Limb (tissue), 2 donors: ENCODE results near the gene RNF212.

Source experiments
- DNase-seq, 2 donors: peaks; one replicate each; pipeline ENCODE4 v3.0.0-alpha.2; 2016; ENCODE audit errors: extremely low spot score in 2 of 2

Gene RNF212

DNA sequence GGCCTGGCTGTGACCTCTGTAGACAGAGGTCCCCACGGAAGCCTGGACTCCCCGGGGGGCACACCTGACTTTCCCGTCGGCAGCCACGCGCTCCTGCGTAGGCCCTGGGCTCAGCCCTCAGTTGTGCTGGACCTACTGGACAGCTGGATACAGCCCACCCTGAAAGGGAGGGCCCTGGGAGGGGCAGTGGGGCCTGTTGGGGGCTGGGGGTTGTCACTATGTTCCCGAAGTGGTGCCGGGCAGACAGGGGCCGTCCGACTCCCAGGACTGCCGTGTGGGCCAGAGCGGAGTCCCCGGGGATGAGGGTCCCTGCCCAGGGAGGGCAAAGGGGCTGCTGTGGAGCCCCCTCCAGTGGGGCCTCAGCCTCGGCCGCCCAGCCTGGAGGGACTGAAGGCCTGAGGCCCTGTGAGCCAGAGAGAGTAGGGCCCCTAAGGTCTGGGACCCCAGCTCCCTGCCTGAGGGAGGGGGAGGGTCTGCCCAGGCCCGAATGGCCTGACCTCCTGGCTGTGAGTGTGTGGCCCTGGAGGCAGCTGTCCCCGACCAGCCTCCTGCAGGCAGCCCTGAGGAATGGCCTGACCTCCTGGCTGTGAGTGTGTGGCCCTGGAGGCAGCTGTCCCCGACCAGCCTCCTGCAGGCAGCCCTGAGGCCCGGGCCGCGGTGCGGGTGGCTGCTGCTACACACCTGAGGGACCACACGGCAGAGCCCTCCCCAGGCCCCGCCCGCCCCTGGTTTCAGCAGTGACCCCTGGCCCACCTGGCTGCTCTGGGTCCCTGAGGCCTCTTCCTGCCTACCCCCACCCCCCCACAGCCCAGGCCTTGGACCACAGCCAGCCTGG is 76.2 kb downstream of the RNF212 start:
- DNase-seq: no peak

DNA sequence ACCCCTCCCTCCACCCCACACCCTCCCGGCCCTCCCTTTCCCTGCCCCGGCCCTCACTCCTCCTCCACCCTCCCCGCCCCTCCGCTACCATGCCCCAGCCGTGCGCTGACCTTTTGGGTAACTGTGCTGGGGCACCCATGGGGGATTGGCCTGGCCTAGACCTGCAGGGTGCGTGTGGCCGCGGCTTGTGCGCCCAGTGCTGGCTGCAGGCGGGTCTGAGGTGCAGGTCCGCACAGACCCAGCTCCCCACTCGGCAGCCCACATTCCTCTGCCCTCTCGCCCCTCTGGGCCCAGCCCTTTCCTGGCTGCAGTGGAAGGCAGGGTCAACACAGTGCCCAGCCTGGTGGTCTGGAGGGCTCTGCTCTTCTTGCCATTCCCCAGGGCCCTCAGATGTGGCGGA is 77.3 kb downstream of the RNF212 start:
- DNase-seq: no peak

DNA sequence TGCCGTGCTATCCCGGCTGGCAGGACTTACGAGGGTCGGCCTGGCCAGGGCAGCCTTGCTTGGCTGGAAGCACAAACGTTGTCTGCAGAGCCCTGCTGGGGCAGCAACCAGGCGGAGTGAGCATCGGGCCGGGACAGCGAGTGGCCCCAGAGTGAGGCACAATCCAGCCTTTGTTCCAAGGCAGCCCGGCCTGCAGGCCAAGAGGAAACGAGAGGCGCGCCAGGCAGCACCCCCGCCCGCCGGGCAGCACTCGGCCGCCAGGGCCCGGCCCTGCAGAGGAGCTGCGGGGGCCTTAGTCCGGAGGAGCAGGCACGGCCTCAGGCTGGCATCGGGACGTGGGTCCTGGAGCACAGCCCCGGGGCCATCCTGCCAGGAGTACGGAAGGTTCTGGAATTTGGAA is 77.9 kb downstream of the RNF212 start:
- no peak for DNase-seq

DNA sequence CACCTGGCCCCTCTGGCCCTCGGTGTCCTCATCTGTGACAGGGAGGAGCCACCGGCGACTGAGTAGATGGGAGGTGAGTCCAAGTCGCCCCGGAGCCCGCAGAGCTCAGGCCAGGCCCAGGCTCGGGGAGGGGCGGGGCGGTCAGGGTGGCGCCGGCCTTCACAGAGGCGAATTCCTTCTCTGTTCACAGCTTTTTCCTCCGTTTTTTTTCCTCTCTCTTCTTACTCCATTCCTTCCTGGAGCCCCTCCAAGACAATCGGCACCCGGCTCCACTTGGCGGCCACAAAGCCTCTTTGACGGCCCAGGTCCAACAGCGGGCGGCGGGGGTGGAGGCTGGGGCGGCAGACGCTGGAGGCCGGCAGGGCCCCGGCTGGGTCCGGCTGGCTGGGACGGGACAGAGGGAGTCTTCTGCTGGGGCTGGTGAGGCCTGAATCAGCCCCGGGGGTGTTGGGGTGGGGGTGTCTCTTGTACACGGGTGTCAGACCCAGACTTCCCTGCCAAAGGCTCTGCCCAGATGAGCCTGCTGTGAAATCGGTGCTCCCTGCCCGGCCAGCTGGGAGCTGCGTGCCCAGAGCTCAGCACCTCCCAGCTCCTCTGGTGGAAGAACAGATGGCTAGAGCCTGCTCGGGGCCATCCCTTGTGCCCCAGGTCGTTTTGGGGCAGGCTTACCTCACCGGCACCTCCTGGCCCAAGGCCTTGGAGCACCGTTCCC is 79.4 kb downstream of the RNF212 start:
- DNase-seq: peak; percentile 72 to 85

DNA sequence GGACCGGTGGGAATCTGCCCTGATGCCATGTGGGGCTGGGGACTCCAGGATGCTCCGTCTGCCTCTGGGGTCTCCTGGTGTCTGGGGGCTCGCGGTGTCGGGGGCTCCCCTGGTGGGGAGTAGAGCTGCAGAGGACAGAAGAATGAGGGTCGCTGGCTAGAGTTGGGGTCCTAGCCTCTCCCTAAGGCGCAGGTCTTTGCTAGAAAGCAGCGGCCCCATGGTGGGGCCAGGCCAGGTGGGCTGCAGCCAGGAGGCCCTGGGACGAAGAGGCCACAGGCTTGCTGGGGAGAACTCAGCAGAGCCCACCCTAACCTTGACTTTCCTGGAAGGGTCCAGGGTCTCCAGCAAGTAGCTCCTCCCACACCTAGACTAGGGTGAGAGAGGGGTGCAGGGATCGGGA is 80.5 kb downstream of the RNF212 start:
- DNase-seq: no peak

DNA sequence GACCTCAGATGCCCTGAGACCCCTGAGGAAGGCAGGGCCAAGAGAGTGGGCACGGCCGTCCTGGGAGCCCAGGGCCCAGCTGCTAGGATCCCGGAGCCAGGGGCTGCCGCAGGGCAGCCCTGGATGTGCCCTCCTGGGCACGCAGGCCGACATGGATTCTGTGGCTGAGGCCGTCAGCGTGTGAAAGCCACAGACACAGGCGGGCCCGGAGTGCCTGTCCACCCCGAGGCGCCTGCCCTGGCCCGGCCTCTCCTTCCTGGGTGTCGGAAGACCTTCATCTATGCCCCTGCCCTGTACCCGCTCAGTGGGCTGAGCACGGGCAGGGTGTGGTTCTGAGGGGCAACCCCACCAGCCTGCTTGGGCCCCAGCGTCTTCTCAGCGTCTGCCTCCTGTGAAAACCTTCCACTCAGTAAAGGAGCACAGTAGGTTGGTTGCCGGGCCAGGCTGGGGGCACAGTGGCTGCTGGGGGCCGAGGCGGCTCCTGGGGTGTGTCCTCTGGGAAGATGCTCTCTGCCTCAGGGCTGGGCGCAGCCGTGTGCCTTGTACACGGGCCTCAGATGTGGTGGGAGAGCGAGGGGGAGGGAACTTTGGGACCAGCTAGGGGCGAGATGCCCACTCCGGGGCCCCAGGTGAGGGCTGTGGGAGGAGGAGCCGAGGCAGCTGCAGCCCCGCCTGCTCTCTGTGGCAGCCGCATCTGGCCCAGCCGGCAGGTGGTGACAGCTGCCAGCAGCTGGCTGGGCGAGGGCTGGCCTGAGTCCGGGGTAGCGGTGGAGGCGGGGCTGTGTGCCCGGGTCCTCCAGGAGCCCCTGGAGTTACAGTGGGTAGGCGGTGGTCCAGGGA is 81.2 kb downstream of the RNF212 start:
- DNase-seq: no peak

DNA sequence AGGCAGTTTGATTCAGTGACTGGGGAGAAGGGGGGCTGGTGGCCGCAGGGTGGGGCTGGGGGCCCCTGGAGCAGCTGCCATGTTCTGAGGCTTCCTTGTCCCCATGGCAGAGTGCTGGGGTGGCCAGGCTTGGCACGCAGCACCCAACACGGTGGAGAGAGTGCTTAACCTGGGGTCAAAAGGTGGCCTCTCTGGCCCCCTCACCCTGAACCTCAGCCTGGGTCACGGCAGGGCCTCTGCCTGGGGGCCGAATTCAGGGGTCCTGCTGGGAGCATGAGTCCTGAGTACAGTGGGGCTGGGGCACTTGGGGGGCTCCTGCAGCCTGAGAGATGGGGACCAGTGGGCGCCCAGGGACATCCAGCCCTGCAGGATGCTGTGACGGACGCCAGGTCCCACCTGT is 82.0 kb downstream of the RNF212 start:
- no peak for DNase-seq

DNA sequence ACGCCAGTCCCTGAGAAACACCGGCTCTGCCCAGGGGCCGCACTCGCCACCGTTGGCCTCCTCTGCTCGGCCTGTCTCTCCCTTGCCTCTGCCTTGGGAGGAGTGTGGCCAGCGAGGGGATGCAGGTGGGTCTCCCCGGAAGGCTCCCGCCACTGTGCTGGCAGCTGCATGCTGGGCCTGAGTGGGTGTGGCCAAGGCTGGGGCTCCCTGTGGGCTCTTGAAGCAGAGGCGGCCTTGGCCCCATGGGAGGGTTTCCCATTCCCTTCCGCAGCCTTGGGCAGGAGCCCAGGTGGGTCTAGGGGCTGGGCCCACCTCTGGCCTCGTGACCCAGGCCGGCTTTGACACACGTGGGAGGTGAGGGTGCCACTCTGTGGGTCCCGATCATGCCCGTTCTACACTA is 82.8 kb downstream of the RNF212 start:
- no peak for DNase-seq

DNA sequence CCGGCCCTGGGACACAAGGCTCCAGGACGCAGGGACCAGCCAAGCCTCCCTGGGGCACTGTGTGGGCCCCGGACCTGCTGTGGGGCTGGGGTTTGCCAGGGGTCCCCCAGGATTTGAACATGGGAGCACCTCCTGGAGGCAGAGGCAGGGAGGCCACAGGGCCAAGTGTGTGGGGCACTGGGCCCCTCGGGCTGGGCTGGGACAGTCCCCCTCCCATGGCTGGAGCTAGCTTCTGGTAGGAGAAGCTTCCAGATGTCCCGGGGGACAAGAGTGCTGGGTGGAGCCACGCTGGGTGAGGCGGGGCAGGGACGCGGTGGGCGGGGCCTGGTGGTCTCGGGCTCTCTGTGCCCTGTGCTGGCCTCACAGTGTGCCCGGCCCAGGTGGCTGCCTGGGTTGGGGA is 83.3 kb downstream of the RNF212 start:
- DNase-seq: no peak

DNA sequence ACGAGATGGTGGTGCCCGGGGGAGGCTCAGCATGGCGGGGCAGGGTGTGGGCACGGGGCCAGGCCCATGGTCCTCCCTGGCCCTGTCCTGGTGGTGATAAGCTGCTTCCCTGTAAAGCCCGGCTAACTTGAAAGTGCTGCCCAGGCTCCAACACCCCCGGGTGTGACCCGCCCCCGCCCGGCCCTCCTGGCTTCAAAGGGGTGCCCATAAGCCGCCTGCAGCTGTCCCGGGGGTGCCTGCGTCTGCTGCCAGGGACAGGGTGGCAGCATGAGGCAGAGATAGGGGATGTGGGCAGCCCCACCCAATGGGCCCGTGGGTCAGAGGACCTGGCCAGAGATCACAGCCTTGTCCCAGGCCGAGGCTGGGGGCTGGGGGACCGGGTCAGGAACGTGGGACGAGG is 83.8 kb downstream of the RNF212 start:
- no peak for DNase-seq

DNA sequence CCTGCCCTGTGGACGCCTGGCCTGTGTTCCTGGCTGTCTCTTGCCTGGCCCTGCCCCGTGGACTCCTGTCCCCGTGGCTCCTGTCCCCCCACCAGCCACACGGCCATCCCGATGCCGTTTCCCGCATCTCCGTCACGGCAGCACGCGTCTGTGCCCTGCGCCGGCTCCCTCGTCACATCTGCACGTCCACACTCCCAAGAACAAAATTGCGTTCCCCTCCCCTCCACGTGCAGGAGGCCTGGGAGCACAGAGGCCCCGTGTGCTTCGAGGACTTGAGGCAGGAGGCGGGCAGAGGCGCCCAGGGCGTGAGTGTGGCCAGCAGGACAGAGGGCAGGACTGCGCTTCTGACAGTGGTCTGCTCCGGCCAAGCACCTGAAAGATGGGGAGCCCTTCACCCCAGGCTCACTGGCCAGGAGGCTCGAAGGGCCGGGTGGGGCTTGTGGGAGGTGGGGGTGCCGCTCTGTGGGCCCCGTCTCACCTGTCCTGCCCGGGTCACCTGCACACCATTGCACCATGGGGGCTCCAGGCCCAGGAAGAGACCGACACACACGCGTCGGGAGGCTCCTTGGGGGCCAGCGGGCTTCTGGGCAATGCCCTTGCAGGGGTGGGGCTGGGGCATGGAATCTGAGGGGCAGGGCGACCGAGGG is 84.7 kb downstream of the RNF212 start:
- DNase-seq: no peak

DNA sequence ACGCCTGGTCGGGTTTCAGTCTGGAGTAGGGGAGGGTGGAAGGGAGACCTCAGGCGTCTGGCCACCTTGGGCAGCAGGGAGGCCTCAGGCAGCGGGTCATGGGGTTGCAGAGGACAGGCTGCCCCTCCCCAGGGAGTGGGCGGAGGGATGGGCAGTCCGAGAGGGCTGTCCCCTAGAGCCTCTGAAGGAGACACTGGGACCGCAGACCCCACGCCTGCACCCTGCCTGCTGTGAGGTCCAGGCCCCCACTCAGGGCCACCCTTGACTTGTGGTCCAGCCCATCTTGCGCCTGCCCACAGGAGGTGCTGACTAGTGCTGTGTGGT is 85.5 kb downstream of the RNF212 start:
- no peak for DNase-seq

DNA sequence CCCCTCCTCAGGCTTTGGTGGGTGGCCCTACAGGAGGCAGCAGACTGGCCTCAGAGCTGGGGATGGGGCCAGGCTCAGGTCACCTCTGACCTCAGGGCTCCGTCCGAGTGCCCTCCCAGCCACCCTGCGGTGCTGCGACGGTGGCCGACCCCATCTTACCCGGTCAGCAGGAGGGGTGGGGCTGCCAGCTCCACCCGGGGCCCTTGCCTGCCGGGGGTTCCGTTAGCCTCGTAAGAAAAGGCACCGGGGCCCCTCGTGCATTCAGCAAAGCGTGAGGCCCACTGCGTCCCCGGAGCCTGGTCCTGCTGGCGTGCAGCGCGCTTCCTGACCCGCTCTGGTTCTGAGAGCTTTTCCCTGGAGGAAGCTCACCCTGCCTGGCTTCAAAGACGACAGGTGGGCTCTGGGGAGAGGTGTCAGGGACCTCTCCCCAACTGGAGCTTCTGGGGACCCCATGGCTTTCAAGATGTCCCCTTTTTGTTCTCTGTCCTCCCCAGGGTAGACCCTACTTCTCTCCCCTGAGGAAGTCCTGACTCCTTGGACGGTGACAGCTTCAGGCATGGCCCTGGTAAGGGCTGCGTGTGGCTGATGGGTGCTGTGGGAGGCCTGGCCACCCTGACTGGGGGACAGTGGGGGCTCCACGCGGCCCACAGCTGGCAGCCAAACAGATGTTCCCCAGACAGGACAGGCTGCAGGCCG is 86.0 kb downstream of the RNF212 start:
- DNase-seq: no peak

DNA sequence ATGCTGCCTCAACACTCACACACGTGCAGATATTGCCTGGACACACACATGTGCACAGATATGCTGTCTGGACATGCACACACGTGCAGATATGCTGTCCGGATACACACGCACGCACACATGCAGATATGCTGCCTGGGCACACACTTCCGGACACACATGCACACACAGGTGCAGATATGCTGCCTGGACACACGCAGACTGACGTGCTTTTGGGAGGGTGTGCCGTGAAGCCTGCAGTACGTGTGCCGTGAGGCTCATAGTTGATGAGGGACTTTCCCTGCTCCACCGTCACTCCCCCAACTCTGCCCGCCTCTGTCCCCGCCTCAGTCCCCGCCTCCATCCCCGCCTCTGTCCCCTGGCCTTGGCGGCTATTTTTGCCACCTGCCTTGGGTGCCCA is 87.2 kb downstream of the RNF212 start:
- DNase-seq: no peak

DNA sequence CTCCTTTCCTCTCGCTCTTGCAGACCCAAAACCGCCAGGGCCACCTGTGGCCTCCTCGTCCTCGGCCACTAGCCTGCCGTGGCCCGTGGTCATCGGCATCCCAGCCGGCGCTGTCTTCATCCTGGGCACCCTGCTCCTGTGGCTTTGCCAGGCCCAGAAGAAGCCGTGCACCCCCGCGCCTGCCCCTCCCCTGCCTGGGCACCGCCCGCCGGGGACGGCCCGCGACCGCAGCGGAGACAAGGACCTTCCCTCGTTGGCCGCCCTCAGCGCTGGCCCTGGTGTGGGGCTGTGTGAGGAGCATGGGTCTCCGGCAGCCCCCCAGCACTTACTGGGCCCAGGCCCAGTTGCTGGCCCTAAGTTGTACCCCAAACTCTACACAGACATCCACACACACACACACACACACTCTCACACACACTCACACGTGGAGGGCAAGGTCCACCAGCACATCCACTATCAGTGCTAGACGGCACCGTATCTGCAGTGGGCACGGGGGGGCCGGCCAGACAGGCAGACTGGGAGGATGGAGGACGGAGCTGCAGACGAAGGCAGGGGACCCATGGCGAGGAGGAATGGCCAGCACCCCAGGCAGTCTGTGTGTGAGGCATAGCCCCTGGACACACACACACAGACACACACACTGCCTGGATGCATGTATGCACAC is 88.3 kb downstream of the RNF212 start:
- DNase-seq: no peak

DNA sequence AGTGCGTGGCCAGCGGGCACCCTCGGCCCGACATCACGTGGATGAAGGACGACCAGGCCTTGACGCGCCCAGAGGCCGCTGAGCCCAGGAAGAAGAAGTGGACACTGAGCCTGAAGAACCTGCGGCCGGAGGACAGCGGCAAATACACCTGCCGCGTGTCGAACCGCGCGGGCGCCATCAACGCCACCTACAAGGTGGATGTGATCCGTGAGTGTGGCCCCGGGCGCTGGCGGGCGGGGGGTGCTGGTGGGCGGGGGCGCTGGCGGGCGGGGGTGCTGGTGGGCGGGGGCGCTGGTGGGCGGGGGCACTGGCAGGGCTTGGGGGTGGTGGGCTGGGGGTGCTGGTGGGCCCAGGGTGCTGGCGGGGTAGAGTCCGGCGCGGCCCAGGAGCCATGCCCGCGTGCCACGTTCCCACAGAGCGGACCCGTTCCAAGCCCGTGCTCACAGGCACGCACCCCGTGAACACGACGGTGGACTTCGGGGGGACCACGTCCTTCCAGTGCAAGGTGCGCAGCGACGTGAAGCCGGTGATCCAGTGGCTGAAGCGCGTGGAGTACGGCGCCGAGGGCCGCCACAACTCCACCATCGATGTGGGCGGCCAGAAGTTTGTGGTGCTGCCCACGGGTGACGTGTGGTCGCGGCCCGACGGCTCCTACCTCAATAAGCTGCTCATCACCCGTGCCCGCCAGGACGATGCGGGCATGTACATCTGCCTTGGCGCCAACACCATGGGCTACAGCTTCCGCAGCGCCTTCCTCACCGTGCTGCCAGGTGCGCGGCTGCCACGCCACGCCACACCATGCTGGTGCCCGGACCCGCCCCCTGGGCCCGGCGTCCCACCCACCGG is 89.2 kb downstream of the RNF212 start:
- no peak for DNase-seq

DNA sequence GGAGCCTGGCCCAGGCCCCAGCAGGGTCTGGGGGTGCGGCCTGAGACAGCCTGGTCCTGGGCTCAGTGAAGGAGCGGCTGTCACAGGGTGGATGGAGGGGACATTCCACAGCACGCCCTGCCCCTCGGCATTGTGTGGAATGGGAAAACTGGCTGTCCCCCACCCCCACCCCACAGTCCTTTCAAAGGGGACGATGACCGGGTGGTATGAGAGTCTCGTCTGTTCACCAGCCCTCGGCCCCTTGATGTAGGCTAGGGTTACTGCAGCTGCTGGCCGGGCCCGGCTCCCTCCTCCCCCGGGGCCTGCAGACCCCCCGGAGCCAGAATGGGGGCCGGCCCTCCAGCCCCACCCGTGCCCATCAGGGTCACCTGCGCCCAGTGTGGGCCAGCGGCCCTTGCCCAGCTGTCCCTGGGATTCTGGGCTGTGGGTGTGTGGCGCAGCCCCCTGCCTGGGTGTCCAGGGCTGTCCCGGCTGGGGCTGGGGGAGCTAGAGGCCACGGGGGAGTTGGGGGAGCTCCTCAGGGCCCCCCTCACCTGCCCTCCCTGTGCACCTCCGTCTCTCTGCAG is 90.2 kb downstream of the RNF212 start:
- no peak for DNase-seq

DNA sequence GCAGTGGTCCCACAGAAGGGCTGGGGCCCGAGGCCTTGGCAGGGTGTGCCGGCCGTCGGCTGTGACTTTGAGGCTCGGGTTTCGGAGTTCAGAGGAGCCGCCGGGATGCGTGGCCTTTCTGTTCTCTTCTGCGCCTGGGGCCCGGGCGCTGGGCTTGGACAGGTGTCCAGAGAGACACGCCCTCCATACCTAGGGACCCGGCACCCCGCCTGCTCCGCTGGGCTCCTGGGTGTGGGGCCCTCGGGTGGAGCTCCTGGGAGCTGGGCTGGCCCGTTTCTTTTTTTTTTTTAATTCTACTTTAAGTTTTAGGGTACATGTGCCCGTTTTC is 90.7 kb downstream of the RNF212 start:
- DNase-seq: no peak

DNA sequence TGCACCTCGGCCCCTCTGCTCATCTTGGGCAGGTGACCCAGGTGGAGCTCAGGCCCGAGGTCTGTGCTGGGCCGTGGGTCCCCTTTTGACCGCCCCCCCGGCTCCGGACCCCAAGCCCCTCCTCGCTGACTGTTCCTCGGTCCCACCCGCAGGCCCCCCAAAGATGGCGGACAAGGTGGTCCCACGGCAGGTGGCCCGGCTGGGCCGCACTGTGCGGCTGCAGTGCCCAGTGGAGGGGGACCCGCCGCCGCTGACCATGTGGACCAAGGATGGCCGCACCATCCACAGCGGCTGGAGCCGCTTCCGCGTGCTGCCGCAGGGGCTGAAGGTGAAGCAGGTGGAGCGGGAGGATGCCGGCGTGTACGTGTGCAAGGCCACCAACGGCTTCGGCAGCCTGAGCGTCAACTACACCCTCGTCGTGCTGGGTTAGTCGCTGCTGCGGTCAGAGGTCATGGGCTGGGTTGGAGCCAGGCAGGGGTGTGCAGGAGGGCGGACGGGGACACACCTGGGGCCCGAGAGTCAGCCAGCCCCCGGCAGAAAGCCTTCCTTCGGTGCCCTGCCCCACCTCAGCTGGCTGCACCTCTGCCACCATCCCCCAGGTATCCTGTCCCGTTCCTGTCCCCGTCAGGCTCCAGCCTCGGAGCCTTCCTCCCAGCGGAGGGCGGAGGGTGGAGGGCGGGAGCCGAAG is 91.2 kb downstream of the RNF212 start:
- no peak for DNase-seq
